GM18907 (cell line): Measurements from ENCODE around the gene ZFYVE21.
"Not testable (repeated sequence)": the region's sequence is repeated elsewhere in the genome, so short reads cannot be mapped to it uniquely, and the experiment has no call there.

Experiments used
- ATAC-seq: cut with Tn5 transposase; IDR thresholded peaks from one replicate; pipeline ENCODE4 v1.9.1; 2021; ENCODE audit warnings: mild to moderate bottlenecking, moderate library complexity; ENCODE audit not compliant: unreplicated experiment

ZFYVE21 gene

DNA sequence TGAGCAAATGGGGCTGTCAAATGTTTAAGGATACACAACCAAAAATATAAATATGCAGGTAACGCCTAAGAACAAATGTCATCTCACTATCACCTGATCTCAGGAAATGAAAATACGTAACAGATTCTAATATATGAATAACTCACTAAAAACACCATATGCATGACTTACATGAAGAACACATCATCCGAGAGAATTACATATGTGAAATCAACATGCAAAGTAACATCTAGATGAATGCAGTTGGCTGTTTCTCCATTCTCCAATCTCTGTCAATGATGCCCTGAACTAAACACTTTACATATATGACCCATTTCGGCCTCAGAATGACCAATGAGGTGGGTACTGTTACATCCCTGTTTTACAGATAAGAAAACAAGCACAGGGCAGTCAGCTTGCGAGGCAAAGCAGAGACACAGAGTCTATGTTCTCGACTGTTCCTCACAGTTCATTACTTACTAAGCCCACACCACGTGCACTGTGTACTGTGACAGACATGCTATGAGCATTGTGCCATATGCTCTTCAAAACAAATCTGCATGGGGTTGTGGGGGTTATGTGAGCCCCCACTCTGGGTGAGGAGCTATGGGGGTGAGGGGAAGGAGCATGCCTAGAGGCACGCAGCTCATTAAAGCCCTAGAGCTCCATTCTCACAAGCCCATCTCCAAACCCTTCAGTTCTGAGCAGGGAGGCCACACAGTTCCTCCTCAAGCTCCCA, 42.6 kb downstream of the ZFYVE21 start:
- ATAC-seq, result no peak

DNA sequence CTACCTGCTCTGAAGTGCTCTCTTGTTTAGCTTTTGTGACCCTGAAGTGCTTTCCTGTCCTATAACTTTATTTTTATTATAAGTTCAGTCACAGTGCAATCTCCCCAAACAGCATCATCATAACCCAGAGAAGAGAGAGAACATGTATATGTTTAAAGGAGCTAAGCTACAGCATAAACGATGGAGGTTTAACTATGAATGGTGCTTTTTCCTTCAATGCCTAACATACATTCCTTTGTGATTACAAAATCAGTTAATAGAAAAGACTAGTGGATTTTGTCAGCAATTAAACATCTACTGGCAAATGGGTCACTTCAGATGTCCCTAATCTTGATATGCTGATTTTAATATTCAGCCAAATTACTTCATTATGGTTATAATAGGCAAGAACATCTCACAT, 46.4 kb downstream of the ZFYVE21 start:
- no peak for ATAC-seq

DNA sequence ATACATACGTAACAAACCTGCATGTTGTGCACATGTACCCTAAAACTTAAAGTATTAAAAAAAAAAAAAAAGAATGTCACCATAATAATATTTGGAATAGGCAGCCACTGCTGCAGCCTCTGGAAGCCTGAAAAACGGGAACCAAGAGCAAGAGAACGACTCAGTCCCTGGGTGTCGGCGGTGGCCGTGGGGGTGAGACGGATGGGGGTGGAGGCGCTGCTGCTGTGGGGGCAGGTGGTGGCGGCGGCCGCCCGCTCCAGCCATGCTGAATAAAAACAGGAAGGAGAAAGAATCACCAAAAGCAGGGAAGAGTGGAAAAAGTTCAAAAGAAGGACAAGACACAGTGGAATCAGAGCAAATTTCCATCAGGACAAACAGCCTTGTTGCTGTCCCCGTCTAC, 46.9 kb downstream of the ZFYVE21 start:
- no peak for ATAC-seq

DNA sequence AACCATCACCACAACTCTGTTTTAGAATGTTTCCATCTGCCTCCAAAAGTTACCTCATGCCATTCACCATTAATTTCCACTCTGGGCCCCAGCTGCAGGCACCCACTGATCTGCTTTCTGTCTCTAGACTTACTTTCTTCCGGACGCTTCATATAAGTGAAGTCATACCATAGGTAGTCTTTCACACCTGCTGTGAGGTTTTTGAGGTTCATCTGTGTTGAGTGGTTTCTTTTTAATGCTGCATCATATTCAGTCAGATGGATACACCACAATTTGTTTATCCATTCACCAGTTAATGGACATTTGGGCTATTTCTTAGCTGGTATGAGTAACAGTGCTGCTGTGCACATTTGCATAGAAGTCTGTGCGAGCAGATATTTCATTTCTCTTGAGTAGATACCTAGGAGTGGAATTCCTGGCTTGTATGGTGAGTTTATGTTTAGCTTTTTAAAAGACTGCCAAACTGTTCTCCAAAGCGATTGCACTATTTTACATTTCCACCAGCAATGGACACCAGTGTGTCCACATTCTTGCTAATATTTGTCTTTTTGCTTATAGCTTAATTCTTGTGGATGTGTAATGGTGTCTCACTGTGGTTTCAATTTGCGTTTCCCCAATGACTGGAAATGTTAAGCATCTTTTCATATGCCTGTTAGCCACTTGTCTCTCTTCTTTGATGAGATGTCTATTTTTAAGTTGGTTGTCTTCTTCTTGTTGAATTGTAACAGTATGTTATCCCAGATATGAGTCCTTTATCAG, 48.3 kb downstream of the ZFYVE21 start:
- peak; percentile 86 for ATAC-seq

DNA sequence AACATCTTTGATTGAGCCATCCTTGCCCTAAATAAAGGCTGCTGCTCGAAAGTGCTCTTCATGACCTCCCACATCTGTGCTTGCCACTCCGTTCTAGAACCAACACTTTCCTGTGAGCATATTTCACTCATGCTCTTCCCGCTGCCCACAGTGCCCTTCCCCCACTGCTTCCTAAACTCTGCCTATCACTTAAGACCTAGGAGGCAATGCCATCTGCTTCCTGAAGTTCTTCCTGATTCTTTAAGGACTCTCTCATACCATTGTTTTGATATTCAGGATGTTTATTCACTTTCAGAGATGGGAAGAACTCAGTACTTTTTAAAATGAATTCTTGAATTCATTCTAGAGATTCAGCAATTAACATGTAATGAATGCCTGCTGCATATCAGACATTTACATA, 49.9 kb downstream of the ZFYVE21 start:
- ATAC-seq, result no peak

DNA sequence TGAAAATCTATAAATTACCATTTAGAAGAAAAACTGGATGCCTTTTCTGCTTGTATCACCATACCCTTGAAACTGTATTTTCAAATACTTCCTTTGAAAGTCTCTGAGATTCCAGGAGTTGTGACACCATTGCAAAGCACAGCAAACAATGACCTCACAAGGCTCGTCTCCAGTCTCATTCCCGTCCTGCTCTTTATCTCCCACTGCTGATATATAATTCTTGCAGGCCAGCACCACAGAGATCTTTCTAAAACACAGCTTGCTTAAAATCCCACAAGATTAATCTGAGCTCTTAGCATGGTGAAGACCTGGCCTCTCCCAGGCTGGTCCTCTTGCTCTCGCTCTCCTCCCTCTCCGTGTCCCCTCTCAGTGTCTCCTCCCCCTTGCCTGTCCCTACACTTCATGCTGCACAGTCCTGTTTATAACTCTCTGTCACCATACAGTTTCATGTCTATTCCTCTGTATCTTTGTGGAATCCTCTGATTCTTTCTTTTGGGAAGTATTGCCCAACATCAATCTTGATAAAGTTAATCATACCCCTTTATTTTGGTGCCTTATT, 51.8 kb downstream of the ZFYVE21 start:
- no peak for ATAC-seq

DNA sequence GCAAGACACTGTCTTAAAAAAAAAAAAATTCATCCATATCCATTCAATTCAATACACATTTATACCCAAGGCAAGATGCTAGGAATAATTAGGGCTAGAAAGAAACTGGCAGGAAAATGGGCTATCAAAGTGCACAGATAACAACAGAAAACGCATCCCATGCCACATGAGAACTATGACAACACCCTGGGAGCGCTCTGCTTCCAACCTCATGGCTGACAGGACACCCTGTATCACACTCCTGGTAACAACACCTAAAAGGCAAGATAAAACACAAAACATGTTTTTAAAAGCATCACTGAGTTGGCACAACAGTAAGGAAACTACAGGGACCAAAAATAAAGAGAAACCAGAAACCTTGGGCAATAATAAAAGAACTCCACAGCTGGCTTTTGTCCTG, 54.9 kb downstream of the ZFYVE21 start:
- ATAC-seq, result no peak

DNA sequence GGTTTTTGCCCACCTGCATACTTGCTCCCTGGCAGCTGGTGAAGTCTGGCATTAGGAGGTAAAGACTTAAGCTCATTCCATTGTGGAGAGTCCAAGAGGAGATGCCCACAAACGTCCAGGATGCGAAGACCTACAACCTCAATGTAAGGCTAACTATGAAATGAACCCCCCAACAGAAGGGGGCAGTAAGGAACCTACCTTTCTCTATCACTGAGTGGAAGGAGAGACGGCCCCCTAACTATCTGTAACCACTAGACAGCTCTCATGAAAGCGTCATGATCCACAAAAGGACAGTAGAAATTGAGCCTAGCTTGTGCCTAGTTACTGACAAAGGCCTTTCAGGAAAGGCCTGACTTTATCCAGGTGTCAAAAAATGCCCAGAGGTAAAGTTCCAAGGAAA, 55.3 kb downstream of the ZFYVE21 start:
- ATAC-seq, result no peak

DNA sequence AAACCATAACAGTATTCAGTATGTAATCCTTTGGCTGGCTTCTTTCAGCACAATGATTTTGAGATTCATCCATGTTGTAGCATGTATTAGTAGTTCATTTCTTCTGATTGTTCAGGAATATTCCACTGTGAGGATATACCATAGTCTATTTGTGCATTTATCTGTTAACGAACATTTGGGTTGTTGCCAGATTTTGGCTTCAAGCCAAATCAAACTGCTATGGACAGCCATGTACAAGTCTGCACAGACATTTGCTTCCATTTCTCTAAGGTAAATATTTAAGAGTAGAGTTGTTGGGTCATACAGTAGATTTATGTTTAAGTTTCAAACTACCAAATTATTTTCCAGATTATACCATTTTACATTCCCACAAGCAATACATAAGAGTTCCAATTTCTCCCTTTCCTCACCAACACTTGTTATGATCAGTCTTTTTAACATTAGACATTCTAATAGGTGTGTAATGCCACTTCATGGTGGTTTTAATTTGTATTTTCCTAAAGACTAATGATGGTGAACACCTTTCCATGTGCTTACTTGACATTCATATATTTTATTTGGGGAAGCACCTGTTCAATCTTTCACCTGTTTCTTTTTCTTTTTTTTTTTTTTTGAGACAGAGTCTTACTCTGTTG, 56.6 kb downstream of the ZFYVE21 start:
- ATAC-seq, result no peak

DNA sequence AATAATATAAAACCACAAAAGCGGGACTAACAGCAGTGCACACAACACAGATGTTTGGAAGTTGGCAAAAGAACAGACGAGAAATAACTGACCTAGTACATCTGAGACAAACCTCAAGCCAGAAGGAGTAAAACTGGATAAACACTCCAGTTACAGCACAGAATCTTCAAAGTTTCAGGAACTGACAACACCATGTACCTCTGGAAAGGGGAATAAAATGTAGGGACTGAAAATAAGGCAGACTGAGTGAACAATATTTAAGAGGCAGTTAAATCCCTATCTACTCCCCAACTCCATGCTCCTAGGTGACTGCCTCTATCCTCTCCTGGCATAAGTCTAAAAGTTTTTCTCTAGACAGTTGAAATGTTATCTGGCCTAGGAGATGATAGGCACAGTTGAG, 57.9 kb downstream of the ZFYVE21 start:
- ATAC-seq, result no peak

DNA sequence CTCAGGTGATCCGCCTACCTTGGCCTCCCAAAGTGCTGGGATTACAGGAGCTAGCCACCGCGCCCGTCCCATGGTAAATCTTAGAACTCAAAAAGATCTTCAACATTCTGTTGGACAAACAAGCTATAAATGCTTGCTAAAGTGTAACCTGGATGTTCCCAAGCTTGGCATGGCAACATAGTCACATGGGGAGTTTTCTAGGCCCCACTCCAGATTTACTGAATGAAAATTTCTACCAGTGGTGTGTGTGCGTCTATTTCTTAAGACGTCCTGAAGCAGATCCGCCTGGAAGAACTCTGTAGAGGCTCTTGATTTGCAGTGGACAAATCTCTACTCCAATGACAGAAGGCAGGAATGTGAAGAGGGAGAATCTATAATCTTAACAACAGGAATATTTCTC, 59.9 kb downstream of the ZFYVE21 start:
- no peak for ATAC-seq

DNA sequence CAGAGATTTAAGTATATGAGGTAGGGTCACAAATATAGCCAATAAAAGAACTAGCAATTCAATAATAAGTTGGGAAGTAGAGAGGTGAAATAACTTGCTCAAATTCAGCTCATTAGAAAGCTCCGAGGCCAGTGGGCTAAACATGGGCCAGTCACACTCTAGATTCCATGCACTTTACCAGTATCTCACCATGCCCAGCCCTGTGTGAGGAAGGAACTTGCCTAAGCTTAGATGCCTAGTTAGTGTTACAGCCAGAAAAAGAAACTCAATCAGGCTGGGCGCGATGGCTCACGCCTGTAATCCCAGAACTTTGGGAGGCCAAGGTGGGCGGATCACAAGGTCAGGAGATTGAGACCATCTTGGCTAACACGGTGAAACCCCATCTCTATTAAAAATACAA, 60.7 kb downstream of the ZFYVE21 start:
- not testable (repeated sequence) for ATAC-seq

DNA sequence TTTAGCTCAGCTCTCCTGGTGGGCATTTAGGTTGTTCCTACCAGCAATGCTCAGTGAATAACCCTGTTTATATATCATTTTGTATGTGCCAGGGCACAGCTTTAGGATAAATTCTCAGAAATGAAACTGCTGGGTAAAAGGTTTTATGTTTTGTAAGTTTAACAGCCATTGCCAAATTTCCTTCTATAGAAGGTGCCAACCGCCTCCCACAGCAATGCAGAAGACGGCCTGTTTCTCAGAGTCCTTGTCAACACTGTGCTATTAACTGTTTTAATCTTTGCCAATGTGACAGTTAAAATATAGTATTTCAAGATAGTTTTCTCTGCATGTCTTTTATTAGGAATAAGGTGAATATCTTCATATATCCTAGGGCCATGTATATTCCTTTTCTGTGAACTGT, 66.8 kb downstream of the ZFYVE21 start:
- no peak for ATAC-seq
